HL-60/S4 treated with retinoic acid at 250 ng/mL for 4 days and 3 days (cell line): ENCODE measurements around the gene CFAP73.
"Not testable (repeated sequence)": the region's sequence is repeated elsewhere in the genome, so short reads cannot be mapped to it uniquely, and the experiment has no call there.

Experiments
- in situ Hi-C: fragments of 300-500 bp; cut with MboI; formaldehyde crosslinking; loops from 2 replicates; pipeline ENCODE4 v1.7.0; 2022; ENCODE audit warnings: low sequenced_read_pairs

CFAP73 gene

DNA sequence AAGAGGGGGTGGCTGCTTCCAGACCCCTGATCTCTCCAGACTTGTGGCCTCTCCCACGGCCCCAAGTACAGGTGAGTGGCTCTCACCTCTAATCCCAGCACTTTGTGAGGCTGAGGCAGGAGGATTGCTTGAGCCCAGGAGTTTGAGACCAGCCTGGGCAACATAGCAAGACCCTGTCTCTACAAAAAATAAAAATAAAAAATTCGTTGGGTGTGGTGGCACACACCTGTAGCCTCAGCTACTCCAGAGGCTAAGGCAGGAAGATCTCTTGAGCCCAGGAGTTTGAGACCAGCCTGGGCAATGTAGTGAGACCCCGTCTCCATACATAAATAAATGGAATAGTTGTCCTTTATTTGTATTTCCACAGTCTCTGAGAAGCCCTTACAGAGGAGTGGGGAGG is 7.8 kb upstream of the CFAP73 start:
- in situ Hi-C loops: not testable (repeated sequence)

DNA sequence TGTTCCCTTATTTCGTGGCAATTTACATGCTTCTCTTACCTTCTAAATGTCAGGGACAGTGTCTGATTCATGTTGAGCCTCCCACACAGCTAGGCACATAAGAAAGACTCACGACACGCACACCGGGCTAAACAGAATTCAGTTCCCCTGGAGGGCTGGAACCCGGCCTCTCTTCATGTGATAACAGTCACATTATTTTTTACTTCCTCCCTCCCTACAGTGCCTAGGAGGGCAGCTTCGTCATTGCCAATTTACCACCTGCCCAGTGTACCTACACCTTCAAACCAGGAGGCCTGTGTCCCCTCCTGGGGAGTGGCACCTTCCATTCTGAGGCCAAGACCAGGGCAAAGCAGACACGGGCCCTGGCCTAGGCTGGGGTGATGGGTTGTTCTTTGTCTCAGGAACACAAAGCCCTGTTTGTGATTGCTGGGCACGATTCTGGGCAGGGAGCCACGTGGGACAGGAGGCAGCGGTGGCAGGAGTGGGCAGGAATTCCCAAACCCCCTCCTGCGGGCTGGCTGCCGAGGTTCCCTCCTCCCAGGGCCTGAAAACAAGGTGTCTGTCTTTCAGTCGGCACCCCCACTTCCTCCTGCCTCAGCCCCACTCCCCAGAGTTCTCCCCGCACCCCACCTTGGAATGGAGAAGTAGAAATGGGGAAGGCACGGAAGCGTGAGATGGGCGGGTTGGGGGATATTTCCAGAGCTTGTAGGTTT is 7.2 kb upstream of the CFAP73 start:
- in situ Hi-C loops: no loop called here

DNA sequence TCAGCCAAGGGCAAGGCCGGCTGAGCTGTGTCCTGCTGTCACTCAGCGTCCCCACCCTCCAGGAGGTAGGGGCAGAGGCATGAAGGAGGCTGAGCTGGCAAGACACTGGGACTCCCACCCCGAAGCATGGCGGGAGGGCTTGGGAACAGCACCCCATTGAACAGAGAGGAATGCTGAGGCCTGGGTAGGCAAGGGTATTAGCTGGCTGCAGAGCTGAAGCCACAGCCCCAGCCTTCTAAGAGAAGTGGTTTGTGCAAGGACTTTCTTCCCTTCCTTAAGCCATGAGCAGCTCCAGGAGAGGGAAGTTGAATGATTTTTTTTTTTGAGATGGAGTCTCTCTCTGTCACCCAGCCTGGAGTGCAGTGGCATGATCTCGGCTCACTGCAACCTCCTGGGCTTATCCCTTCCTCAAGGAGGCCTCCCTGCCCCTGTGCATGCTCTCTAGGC is 6.6 kb upstream of the CFAP73 start:
- in situ Hi-C loops: no loop called here

DNA sequence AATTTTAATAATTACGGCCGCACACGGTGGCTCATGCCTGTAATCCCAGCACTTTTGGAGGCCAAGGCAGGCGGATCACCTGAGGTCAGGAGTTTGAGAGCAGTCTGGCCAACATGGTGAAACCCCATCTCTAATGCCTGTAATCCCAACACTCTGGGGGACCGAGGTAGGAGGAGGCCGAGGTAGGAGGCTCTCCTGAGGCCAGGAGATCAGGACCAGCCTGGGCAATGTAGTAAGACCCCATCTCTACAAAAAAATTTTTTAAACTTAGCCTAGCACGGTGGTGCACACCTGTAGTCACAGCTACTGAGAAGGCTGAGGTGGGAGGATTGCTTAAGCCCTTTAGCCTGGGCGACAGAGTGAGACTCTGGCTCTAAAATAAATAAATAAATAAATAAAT is 5.6 kb upstream of the CFAP73 start:
- in situ Hi-C loops: no loop called here

DNA sequence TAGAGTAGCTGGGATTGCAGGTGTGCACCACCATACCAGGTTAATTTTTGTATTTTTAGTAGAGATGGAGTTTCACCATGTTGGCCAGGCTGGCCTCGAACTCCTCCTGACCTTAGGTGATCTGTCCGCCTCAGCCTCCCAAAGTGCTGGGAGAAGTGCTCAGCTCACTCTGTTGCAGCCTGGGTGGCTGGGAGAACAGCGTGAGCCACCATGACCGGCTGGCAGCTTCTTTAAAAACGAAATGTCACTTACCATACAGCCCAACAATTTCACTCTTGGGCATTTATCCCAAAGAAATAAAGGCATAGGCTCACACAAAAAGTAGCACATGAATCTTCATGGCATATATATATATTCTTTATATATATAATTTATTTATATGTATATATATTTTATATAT is 4.7 kb upstream of the CFAP73 start:
- in situ Hi-C loops: no loop called here

DNA sequence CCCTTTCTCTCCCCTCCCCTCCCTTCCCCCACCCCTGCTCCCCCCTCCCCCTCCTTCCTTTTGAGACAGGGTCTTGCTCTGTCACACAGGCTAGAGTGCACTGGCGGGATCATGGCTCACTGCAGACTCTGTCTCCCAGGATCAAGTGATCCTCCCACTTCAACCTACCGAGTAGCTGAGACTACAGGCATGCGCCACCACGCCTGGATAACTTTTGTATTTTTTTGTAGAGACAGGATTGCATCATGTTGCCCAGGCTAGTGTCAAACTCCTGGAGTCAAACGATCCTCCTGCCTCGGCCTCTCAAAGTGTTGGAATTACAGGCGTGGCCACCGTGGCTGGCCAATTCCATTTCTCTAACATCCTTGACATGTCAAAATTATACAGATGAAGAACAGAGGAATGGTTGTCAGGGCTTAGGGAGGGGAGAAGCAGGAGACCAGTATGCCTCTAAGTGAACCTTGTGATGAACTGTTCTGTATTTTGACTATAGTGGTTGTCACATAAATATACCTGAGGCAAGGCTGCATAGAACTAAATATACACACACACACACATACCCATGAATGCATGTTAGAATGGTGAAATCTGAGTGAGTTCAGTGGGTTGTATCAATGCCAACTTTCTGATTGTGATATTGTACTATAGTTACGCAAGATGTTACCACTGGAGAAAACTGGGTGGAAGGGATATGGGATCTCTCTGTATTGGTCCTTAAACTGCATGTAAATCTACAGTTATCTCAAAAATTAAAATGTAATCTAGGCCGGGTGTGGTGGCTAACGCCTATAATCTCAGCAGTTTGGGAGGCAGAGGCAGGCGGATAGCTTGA is 3.6 kb upstream of the CFAP73 start:
- in situ Hi-C loops: no loop called here

DNA sequence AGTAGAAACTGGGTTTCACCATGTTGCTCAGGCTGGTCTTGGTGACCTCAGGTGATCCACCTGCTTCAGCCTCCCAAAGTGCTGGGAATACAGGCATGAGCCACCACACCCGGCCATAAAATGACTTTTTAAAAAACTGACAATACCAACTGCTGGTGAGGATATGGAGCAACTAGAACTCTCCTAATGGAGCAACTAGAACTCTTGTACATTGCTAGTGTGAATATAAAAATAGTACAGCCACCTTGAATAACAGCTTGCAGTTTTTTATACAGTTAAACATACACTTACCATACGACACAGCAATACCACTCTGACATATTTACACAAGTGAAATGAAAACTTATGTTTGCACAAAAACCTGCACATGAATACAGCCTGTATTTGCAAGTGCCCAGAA is 2.5 kb upstream of the CFAP73 start:
- in situ Hi-C loops: no loop called here

DNA sequence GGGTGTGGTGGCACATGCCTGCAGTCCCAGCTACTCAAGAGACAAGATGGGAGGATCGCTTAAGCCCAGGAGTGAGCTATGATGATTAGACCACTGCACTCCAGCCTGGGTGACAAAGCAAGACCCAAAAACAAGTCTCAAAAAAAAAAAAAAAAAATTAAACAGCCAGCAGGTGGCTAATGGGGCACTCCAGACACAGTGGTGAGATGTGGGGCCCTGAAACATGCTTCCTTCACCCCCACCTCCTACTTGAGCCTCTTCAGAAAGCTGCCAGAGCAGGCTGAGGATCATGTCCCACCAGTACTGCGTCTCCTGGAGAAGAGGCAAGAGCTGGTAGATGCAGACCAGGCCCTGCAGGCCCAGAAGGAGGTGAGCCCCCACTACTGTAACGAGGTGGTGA is 2.1 kb downstream of the CFAP73 start:
- in situ Hi-C loops: loop anchor here (5.0 kb wide), 1 partner anchor 104 kb away; no protein-coding TSS in a partner anchor

DNA sequence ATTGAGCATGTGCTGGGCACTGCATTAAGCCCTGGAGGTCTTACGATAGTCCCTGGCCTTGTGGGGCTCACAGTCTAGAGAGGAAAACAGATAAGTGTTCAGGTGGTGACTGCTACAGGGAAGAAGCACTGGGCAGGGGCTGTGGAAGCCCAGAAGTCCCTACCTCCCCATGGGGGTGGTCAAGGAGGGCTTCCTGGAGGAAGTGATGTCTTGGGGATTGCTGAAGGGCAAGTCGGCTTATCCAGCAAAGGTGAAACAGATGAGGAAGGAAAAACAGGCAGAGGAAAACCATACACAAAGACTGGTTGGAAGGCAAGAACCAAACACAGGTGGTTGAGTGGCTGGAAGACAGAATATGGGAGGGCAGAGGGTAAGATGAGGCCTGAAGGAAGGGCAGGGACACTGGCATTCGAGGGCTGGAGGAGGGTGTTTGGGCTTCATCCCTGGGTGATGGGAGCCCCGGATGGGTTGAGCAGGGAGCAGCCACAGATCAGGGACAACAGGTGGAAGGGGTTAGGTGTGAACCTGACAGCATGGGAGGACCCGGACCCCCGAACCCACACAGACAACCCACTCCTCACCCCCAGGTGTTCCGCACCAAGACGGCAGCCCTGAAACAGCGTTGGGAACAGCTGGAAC is 2.8 kb downstream of the CFAP73 start:
- in situ Hi-C loops: loop anchor here (5.0 kb wide), 1 partner anchor 105 kb away; no protein-coding TSS in a partner anchor

DNA sequence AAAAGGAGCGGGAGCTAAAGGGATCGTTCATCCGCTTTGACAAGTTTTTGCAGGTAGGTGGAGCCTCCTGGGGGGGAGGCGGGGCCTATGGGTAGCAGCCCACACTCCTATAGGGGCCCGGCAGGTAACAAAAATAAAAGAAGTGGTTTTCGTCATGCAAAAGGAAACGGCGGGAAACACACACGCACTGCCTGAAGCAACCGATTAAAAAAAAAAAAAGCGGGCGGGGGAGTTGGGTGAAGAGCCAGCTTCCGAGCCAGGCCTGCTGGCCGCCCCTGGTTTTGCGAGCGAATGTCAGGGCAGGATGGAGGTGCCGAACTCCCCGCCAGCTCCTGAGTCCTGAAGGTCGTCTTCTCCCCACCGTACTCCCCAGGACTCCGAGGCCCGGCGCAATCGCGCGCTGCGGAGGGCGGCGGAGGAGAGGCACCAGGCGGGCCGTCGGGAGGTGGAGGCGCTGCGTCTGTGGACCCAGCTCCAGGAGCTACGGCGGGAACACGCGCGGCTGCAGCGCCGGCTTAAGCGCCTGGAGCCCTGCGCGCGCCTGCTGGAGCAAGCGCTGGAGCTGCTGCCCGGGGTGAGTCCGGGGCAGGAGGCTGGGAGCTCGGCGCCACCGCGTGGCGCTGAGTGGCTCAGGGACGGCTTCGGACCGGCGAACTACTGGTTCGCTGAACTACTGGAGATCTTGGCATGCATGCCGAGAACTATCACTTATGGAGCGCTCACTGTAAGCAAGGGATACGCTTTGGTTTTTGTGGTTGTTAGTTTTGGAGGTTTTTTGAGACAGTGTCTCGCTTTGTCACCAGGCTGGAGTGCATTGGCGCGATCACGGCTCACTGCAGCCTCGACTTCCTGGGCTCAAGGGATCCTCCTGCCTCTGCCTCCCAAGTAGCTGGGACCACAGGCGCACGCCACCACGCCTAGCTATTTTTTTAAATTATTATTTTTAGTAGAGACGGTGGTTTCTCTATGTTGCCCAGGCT is 3.6 kb downstream of the CFAP73 start:
- in situ Hi-C loops: loop anchor here (5.0 kb wide), 1 partner anchor 106 kb away; no protein-coding TSS in a partner anchor

DNA sequence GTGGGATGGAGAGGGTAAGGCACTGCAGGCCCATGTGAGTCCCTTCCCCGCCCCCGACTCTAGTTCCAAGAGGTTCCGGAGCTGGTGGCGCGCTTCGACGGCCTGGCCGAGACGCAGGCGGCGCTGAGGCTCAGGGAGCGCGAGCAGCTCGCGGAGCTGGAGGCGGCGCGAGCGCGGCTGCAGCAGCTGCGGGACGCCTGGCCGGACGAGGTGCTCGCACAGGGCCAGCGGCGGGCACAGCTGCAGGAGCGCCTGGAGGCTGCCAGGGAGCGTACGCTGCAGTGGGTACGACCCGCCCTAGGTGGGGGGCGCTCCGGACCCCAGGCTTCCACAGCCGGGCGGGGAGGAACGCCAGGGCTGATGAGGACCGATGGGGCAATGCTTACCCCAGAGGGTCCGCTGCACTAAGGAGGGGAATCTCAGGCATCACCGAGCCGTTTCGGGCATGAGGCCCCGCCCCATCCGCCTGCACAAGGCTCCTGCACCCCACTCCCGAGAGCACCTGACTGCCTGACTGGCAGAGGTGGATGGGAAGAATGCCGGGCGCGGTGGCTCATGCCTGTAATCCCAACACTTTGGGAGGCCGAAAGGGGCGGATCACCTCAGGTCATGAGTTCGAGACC is 4.9 kb downstream of the CFAP73 start:
- in situ Hi-C loops: loop anchor here (5.0 kb wide), 1 partner anchor 107 kb away; no protein-coding TSS in a partner anchor

DNA sequence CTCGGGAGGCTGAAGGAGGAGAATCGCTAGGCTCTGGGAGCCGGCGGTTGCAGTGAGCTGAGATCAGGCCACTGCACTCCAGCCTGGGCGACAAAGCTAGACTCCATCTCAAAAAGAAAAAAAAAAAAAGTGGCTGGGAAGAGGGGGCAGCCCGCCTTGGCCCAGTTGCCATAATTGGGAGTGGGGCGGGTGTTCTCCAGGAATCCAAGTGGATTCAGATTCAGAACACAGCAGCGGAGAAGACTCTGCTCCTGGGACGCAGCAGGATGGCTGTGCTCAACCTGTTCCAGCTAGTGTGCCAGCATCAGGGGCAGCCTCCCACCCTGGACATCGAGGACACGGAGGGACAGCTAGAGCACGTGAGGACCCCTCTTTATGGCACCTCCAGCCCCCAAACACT is 5.5 kb downstream of the CFAP73 start:
- in situ Hi-C loops: no loop called here

DNA sequence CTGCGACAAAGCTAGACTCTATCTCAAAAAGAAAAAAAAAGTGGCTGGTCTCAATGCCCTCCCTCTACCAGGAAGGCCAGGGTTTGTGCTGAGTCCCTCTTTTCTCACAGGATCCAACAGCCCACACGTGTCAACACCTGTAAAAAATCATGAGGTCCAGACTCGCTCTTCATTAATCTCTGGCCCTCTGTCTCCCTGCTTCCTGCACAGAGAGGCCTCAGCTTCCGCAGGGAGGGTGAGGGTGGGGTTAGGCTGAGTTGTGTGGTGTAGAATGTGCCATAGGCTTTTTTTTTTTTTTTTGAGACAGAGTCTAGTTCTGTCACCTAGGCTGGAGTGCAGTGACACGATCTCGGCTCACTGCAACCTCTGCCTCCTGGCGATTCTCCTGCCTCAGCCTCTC is 6.1 kb downstream of the CFAP73 start:
- in situ Hi-C loops: no loop called here

DNA sequence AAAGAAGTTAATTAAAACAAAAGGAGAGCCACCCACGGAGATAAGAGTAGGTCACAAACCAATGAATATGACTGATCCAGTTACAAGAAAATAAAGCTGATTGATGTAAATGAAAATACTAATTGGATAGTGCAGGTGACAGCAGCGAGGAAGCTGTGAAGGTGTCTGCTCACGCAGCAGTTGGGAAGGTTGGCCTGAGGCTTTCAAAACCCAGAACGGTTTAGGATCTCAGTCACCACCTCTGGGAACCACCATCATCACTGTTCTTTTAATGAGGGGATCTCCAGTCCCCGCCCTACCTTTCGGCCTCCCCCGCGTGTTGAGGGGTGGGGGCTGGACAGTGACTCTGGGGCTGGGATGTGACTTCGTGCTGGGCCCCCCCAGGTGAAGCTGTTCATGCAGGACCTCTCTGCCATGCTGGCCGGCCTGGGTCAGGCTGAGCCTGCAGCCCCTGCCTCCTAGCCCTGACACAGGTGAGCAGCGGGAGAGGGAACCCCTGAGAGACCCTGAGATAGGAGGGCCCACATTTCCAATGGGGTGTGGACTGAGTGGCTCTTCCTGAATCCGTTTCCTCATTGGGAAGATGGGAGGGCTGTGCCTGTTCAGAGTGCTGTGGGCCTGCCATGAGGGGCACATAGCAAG is 7.8 kb downstream of the CFAP73 start:
- in situ Hi-C loops: no loop called here

DNA sequence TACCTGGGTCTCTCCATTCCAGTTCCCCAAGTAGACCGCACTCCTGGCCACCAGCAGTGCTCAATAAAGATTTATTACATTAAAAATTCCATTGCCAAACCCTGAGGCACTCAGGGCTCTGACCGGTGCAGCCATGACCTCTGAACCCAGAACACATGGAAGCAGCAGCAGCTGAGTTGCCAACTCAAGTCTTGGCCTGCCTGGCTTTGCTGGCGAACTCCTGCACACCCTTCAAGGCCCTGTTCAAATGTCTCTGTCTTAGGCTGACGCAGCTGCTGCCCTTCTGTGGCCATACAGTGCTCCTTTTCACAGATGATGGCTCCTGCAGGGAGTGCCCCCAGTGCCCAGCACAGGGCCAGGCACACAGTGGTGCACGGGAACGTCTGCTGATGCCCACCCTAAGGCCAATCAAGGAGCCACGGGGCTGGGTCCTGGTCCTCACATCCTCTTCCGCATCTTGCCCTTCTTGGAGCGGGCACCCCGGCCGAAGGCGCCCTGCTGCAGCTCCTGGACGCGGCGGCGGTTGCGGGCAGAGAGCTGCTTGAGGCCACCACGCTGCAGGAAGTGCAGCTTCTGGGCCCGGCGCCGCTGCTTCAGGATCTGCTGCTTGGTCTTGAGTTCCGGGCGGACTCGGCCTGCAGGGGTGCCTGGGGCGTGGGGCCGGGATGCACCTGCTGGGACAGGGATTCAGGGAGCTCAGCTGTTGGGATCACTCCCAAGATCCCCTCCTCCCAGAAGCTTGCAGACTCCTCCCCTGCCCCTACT is 9.1 kb downstream of the CFAP73 start:
- in situ Hi-C loops: no loop called here

DNA sequence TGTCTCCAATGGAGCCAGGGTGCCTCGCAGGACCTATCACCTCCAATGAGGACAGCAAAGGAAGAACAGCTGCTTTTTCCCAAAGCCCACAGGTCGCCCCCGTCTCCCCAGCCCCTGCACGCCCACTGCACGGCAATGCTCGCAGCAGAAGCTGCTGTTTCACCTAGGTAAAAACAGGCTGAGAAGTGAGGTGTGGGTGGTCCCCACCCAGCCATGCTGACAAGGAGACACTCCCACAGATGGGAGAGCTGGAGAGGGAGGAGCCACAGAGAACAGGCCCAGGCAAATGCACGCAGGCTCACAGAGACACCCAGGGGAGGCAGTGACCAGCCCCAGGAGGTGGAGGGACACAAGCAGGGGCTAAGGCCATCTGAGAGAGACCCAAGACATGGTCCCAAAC is 10.4 kb downstream of the CFAP73 start:
- in situ Hi-C loops: no loop called here

DNA sequence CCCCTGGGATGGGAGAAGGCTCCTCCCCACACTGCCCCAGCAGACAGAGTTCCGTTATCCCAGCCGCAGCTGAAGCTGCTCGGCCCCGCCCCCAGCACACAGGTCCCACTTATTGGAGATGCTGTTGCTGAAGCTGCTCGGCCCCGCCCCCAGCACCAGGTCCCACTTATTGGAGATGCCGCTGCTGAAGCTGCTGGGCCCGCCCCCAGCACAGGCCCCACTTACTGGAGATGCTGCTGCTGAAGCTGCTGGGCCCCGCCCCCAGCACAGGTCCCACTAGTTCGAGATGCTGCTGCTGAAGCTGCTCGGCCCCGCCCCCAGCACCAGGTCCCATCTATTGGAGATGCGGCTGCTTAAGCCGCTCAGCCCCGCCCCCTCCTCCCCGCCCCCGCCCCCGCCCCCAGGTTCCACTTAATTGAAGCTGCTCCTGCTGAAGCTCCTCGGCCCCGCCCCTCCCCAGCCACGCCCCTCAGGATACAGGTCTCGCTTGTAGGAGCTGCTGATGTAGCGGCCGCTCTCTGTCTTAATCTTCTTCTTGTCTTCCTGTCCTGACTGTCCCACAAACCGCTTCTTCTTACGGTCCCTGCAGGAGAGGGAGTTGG is 12.0 kb downstream of the CFAP73 start:
- in situ Hi-C loops: no loop called here
